Measurements from ENCODE around the gene CPSF7.

GRCh38 chr11:61359516-61359915 is 70.3 kb downstream of the CPSF7 start:
- TF ChIP-seq POLR2A (IDR thresholded peaks at IDR 0.05) (no peak), CTCF (IDR thresholded peaks at IDR 0.05) (no peak)
